Measurements from ENCODE around the gene CD7.

Gene CD7

GRCh38 chr17:82328141-82328993, 11.0 kb upstream of the CD7 start:
- no peak for DNase-seq (ENCODE audit: low read depth in 2 of 2)

- DNase-seq (ENCODE audit: low read depth in 2 of 2) = no peak
Observed at GRCh38 chr17:82327757-82328140, 10.3 kb upstream of the CD7 start.

DNA sequence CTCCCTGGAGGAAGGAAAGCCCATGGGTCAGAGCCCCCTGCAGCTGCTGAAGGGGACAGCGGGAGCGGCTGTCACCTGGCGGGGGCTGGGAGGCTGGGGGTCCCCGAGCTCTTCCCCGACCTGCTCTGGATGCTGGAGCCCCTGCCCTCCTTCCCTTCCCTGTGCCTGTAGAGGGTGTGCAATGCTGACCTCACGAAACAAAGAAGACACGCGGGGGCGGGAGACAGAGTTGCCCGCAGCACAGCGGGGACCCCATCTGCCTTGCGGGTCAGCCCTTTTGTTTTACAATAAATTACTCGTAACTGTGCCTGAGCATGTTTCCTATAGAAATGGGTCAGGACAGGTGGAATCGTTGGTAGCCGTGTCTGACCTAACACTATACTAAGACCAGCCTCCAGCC, 9.9 kb upstream of the CD7 start:
- no peak for DNase-seq (ENCODE audit: low read depth in 2 of 2)

DNA sequence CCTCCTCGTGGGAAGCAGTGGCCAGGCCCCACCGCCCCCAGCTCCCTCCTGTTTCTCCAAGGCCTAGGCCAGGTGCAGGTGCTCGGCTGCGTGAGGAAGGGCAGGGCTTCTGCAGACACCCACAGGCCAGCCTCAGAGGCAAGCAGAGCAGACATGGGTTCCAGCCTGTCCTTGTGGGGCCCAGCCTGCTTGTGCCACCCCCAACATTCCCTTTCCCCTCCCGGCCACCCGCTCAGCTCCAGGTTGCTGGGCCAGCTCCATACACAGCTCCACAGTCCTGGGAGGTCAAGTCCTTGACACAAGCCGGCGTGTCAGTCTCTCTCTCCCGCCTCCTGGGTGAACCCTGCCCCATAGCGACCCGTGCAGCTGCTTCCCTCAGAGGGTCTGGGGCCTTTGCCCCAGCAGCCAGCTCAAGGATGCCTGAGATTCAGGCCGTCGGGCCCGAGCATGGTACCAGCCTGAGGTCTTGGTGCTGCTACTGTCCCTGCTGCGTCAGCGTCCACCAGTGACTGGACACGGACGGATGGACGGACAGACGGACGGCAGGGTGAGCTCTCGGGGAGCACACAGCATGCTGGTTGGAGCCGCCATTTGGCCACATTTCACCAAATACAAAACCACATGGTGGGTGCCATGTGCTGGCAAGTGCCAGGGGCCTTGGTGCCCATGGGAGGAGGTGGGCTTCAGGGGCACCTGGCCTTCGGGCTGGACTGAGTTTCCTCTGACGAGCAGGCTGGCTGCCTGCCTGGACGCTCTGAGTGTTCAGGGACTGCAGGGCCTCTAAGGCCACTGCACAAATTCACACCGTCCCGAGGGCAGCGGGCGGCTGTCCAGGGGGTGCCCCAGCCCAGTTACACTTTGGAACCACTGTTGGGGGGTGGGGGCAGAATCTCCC, 8.1 kb upstream of the CD7 start:
- DNase-seq (ENCODE audit: low read depth in 2 of 2) = no peak

- no peak for DNase-seq (ENCODE audit: low read depth in 2 of 2)
Observed at GRCh38 chr17:82324566-82325285, 7.3 kb upstream of the CD7 start.

DNA sequence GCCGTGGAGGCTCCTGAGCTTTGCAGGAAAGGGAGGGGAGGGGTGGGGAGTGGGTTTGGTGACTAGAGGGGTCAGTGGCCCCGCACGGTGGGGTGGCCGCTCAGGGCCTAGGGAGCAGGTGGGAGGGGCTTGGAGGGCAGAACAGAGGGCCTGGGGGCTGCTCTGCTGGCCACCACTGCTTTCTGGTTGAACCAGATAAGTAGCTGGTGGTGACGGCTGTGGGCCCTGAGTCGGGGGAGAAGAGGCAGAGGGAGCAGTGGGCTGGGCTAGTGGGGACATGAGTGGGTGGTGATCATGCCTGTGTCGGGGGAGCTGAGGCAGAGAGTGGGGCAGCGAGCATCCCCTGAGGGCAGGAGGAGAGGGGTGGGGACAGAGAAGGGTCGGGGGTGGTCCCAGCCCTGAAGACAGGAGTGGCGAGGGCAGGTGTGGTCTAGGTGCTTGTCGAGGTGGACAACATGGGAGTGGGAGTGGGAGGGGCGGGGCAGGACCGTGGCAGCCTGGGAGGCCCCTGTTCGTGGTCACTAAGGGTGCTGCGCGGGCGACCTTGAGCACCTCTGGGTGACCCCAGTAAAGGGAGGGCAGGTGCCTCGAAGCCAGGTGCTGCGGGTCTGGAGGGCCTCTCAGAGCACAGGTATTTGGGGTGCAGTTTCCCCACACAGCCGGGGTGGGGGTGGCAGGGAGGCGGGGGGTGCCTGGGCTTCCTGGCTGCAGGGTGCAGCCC, 6.3 kb upstream of the CD7 start:
- DNase-seq (ENCODE audit: low read depth in 2 of 2) = no peak

GRCh38 chr17:82322526-82323453, 5.4 kb upstream of the CD7 start:
- no peak for DNase-seq (ENCODE audit: low read depth in 2 of 2)

GRCh38 chr17:82321947-82322466, 4.6 kb upstream of the CD7 start:
- no peak for DNase-seq (ENCODE audit: low read depth in 2 of 2)

- peak; percentile 65 to 66 for DNase-seq (ENCODE audit: low read depth in 2 of 2)
Observed at GRCh38 chr17:82320956-82321927, 3.8 kb upstream of the CD7 start.

DNA sequence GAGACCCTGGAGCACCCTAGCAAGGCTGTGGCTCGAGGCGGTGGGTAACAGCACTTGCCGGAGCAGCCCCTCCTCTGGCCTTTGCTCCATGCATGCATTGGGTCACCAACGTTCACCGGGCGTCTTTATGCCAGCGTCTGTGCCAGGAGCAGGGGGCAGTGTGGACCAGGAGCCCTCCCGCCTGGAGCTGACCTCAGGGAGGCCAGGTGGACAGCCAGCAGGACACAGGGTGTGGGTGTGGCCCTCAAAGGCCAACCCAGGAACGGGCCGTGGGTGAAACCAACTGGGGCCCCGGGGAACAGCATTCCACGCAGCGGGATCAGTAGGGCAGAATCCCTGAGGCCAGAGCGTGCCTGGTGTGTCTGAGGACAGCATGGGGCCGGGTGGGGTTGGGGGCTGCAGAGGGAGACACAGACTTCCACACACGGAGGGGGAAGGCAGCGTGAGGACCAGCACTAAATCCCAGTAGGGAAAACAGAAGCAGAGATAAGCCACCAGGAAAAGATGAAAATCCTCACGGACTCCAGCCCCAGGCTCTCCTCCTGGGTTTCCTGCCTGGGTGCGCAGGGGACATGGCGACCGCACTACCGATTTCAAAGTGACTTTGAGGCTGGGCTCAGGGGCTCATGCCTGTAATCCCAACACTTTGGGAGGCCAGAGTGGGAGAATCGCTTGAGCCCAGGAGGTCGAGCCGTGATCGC, 2.9 kb upstream of the CD7 start:
- DNase-seq (ENCODE audit: low read depth in 2 of 2) = no peak

- DNase-seq (ENCODE audit: low read depth in 2 of 2) = no peak
Observed at GRCh38 chr17:82319619-82320062, 2.2 kb upstream of the CD7 start.

DNA sequence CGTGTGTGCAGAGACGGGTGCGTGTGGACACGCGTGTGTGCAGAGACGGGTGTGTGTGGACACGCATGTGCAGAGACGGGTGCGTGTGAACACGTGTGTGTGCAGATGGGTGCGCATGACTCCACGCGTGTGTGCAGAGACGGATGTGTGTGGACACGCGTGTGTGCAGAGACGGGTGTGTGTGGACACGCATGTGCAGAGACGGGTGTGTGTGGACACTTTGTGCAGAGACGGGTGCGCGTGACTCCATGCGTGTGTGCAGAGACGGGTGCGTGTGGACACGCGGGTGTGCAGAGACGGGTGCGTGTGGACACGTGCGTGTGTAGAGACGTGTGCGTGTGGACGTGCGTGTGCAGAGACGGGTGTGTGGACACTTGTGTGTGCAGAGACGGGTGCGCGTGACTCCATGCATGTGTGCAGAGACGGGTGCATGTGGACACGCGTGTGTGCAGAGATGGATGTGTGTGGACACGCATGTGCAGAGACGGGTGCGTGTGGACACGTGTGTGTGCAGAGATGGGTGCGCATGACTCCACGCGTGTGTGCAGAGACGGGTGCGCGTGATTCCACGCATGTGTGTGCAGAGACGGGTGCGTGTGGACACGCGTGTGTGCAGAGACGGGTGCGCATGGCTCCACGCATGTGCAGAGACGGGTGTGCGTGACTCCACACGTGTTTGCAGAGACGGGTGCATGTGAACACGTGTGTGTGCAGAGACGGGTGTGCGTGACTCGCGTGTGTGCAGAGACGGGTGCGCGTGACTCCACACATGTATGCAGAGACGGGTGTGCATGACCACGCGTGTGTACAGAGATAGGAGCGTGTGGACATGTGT, 1.6 kb upstream of the CD7 start:
- DNase-seq (ENCODE audit: low read depth in 2 of 2) = no peak

- DNase-seq (ENCODE audit: low read depth in 2 of 2) = no peak
Observed at GRCh38 chr17:82318169-82318498, 726 bp upstream of the CD7 start.

- no peak for DNase-seq (ENCODE audit: low read depth in 2 of 2)
Observed at GRCh38 chr17:82316651-82317393, 586 bp downstream of the CD7 start.

DNA sequence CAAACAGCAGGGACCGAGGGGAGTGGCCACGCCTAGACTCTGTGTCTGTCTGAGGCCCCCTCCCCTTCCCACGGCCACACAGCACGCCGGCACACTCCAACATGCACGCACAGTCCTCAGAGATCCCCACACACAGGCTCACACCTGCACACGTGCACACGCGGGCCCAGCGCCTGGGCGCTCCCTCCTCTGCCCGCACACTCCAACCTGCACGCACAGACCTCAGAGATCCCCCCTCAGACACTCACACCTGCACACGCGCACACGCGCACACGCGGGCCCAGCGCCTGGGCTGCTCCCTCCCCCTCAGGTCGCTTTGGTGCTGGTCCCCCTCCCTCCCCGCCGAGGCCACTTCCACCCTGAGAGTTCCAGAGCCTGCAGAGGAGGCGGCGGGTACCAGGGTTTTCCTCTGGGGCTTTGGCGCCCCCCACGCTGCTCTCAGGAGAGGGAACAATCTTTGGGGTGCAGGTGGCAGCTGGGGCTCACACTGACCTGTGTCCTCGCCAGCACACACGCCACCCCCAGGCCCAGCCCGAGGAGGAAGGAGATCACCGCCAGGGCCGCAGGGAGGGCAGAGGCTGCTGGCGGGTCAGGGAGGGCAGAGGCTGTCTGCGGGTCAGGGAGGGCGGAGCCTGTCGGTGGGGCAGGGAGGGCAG, 1.6 kb downstream of the CD7 start:
- no peak for DNase-seq (ENCODE audit: low read depth in 2 of 2)

Data from stimulated activated CD8-positive, alpha-beta memory T cell treated with anti-CD3 and anti-CD28 coated beads, Interleukin-15, amount 100 ng/mL, for 48 hours (primary cell).